Measurements from ENCODE around the gene NPAS4. TPM values are rescaled to one million over a fixed set of nuclear protein-coding genes. Genes with fewer than 3 reads are reported as not detected.

The NPAS4 gene
- total and polyA plus RNA-seq, 2 of the 13 experiments (the other 11 are each of a cell fraction or from before 2014, with no cell fraction given): not detected

GRCh38 chr11:66418168-66418985 lies 2.5 kb upstream of the NPAS4 start (continued):
- peak; percentile 30; the same call in 1 of the 2 replicates for TF ChIP-seq FOXC1 (CRISPR knock-in tag; IDR thresholded peaks at IDR 0.05; ENCODE audit: borderline replicate concordance)
- TF ChIP-seq NFE2L1 (CRISPR knock-in tag; IDR thresholded peaks at IDR 0.05; ENCODE audit: borderline replicate concordance): no peak
- no peak; the same call in 1 of the 2 replicates for TF ChIP-seq FOXO1 (CRISPR knock-in tag; IDR thresholded peaks at IDR 0.05)
- TF ChIP-seq, protein P1, sequence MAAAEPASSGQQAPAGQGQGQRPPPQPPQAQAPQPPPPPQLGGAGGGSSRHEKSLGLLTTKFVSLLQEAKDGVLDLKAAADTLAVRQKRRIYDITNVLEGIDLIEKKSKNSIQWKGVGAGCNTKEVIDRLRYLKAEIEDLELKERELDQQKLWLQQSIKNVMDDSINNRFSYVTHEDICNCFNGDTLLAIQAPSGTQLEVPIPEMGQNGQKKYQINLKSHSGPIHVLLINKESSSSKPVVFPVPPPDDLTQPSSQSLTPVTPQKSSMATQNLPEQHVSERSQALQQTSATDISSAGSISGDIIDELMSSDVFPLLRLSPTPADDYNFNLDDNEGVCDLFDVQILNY (CRISPR knock-in tag; conservative IDR thresholded peaks at IDR 0.05): no peak
- TF ChIP-seq HMG20A (CRISPR knock-in tag; IDR thresholded peaks at IDR 0.05; ENCODE audit: borderline replicate concordance): peak; percentile 34; the same call in 1 of the 2 replicates
- no peak for TF ChIP-seq NR2F6 (IDR thresholded peaks at IDR 0.05)
- TF ChIP-seq NR2F6 (CRISPR knock-in tag; IDR thresholded peaks at IDR 0.05): peak; percentile 44; the same call in 1 of the 2 replicates
- TF ChIP-seq ZNF746 (CRISPR knock-in tag; IDR thresholded peaks at IDR 0.05): no peak
- TF ChIP-seq ZFP62 (CRISPR knock-in tag; IDR thresholded peaks at IDR 0.05): no peak
- TF ChIP-seq CENPX (CRISPR knock-in tag; IDR thresholded peaks at IDR 0.05): no peak
- TF ChIP-seq, protein P2, sequence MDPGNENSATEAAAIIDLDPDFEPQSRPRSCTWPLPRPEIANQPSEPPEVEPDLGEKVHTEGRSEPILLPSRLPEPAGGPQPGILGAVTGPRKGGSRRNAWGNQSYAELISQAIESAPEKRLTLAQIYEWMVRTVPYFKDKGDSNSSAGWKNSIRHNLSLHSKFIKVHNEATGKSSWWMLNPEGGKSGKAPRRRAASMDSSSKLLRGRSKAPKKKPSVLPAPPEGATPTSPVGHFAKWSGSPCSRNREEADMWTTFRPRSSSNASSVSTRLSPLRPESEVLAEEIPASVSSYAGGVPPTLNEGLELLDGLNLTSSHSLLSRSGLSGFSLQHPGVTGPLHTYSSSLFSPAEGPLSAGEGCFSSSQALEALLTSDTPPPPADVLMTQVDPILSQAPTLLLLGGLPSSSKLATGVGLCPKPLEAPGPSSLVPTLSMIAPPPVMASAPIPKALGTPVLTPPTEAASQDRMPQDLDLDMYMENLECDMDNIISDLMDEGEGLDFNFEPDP (CRISPR knock-in tag; conservative IDR thresholded peaks at IDR 0.05): no peak
- TF ChIP-seq, protein P3, sequence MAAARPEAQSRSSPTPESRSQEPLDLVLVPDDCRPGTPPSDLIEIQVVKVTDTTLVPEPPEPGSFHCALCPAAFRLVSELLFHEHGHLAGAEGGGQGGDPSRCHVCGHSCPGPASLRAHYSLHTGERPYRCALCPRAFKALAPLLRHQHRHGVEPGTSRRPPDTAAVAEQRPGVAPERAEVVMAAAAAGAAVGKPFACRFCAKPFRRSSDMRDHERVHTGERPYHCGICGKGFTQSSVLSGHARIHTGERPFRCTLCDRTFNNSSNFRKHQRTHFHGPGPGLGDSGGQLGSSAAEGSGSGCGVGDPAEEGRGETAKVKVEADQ (CRISPR knock-in tag; IDR thresholded peaks at IDR 0.05; ENCODE audit: borderline replicate concordance): no peak
- TF ChIP-seq NR2C2 (CRISPR knock-in tag; IDR thresholded peaks at IDR 0.05; ENCODE audit: borderline replicate concordance): no peak
- TF ChIP-seq ZHX1 (CRISPR knock-in tag; IDR thresholded peaks at IDR 0.05; ENCODE audit: low read depth): peak; percentile 64; the same call in 1 of the 2 replicates
- no peak for TF ChIP-seq ZBTB42 (CRISPR knock-in tag; IDR thresholded peaks at IDR 0.05)
- TF ChIP-seq HNF4G (IDR thresholded peaks at IDR 0.05; ENCODE audit: borderline replicate concordance, low read depth, low read length): no peak
- TF ChIP-seq HNF4G (CRISPR knock-in tag; IDR thresholded peaks at IDR 0.05; ENCODE audit: borderline replicate concordance, low read depth): no peak
- no peak for TF ChIP-seq SUZ12 (IDR thresholded peaks at IDR 0.05; ENCODE audit: low read depth, low read length)
- peak; percentile 59; the same call in 1 of the 2 replicates for TF ChIP-seq SIN3A (IDR thresholded peaks at IDR 0.05; ENCODE audit: borderline replicate concordance, low read depth, low read length)
- TF ChIP-seq ZNF572 (CRISPR knock-in tag; IDR thresholded peaks at IDR 0.05): no peak
- TF ChIP-seq ZNF761 (CRISPR knock-in tag; conservative IDR thresholded peaks at IDR 0.05): no peak

Data from HepG2 (cell line).